Kidney capillary endothelial cell (primary cell): ENCODE results near the gene MAGEB1.

Source experiments
- DNase-seq: peaks from one replicate; pipeline ENCODE4 v3.0.0-alpha.2; 2018; ENCODE audit warnings: low spot score

Gene MAGEB1

DNA sequence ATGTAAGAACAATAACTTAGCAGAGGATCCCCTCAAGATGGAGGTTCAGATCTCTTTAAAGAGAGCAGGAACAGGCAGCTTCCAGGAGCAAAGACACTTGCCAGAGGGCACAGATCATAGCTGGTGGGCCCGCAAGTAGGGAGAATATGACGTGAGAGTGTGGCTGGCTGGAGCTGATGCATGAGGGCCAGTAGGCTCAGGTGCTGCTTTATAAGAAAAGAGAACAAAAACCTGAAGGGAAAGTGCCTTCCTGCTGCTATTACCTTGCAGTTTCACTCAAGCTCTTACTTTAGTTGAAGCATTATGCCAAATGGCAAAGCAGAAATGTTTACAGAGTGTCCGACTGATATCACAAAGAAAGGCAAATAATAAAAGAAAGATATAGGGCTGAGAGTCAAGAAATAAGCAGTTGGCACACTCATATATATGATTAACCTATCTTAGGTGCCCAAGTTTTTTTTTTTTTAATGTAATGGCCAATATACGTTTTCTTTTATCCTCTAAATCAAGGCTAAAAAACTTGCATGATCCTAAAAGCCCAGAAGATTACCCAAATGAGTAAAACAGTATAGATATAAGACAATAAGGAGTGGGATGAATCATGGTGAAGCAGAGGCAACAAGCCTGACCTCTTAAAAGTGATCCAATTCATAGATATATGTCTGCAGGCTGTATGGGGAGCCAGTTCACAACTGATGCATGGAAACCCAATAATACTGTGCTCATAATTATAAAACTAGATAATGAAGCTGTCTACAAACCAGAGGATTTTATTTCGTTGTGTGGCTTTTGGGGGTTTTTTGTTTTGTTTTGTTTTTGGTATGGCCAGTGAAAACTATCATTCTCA, 49.7 kb downstream of the MAGEB1 start:
- DNase-seq: no peak

DNA sequence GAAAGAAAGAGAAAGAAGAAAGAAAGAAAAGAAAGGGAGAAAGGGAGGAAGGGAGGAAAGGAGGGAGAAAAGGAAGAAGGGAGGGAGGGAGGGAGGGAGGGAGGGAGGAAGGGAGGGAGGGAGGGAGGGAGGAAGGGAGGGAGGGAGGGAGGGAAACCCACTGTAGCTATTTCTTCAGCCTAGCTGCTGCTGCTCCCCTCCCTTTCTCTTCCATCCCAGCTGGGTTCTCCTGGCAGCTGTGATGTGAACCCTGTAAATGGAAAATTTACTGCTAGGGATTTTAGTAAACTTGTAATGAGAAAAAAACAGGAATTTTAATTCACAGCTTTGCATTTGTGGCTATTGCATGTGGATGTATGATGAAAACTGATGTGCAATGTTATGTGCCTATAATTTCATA, 54.3 kb downstream of the MAGEB1 start:
- no peak for DNase-seq
